ENCODE data around the gene KCNQ1.

GRCh38 chr11:2690596-2691354 is 246.0 kb downstream of the KCNQ1 start:
- TF ChIP-seq CTCF (IDR thresholded peaks at IDR 0.05) (no peak), EZH2 (IDR thresholded peaks at IDR 0.05; ENCODE audit: borderline replicate concordance, insufficient read depth, low read depth, low read length, poor library complexity, severe bottlenecking) (no peak)

Data from B cell (primary cell).